Breast epithelium (tissue), 4 donors: Measurements from ENCODE around the gene NMUR2. TPM values are rescaled to one million over a fixed set of nuclear protein-coding genes. Genes with fewer than 3 reads are reported as not detected.

Experiments
- DNase-seq, 2 donors: peaks; one replicate each; pipeline ENCODE4 v3.0.0-alpha.2; 2019; ENCODE audit warnings: low spot score in 2 of 2
- H3K27ac ChIP-seq, 2 donors: fragments of 200-600 bp; sonication (generic) in 1 of 2; one replicate each; pipeline ENCODE4 v1.5.1; 2016 to 2019; ENCODE audit warnings: mild to moderate bottlenecking in 1 of 2
- H3K27me3 ChIP-seq, 2 donors: fragments of 200-600 bp; sonication (generic) in 1 of 2; one replicate each; pipeline versions ENCODE4 v1.5.1 to v1.6.0; 2017 to 2019; ENCODE audit warnings: control low read depth in 1 of 2, mild to moderate bottlenecking in 1 of 2
- H3K36me3 ChIP-seq: fragments of 200-600 bp; one replicate; pipeline ENCODE4 v1.5.1; 2019
- H3K4me1 ChIP-seq, 2 donors: fragments of 200-600 bp; sonication (generic); one replicate each; pipeline ENCODE4 v1.5.1; 2016 to 2019; ENCODE audit warnings: control low read depth in 1 of 2
- H3K4me3 ChIP-seq, 3 donors: fragments of 200-600 bp; sonication (generic); 1 replicate in 2 of 3; 2 replicates in 1 of 3; pipeline ENCODE4 v1.5.1; 2016 to 2019; ENCODE audit warnings: mild to moderate bottlenecking in 3 of 3, moderate library complexity in 2 of 3
- H3K9me3 ChIP-seq, 2 donors: fragments of 200-600 bp; sonication (generic) in 1 of 2; one replicate each; pipeline ENCODE4 v1.5.1; 2016 to 2019; ENCODE audit warnings: control low read depth in 1 of 2
- POLR2A ChIP-seq: fragments of 450-650 bp; IDR thresholded peaks from one replicate; pipeline ENCODE4 v1.6.1; 2016; ENCODE audit warnings: antibody characterized with exemption, mild to moderate bottlenecking, moderate library complexity
- POLR2AphosphoS5 ChIP-seq, 3 donors: sonication (generic); formaldehyde crosslinking; IDR thresholded peaks; one replicate each; pipeline ENCODE4 v1.6.1; 2017; ENCODE audit warnings: antibody characterized with exemption in 3 of 3
- intact Hi-C: fragments of 100-400 bp; cut with DNase I; formaldehyde crosslinking; loops from one replicate; pipeline ENCODE4 v1.15.1; 2023; ENCODE audit warnings: low total_unique reads
- total RNA-seq, 3 donors: library from RNA; depleted of rRNA; stranded (reverse); fragments of >200 nt; gene quantifications; one replicate each; pipeline ENCODE4 v1.1.0, GENCODE V29; 2016
- TF ChIP-seq, protein P1 (sequence below), 3 donors: fragments of 450-650 bp; IDR thresholded peaks; one replicate each; pipeline ENCODE4 v1.5.1; 2016 to 2017; ENCODE audit warnings: antibody characterized with exemption in 3 of 3, mild to moderate bottlenecking in 3 of 3, moderate library complexity in 3 of 3

The NMUR2 gene
- total RNA-seq, 3 donors from 2014 or later = 0.33 TPM; not detected in 2

DNA sequence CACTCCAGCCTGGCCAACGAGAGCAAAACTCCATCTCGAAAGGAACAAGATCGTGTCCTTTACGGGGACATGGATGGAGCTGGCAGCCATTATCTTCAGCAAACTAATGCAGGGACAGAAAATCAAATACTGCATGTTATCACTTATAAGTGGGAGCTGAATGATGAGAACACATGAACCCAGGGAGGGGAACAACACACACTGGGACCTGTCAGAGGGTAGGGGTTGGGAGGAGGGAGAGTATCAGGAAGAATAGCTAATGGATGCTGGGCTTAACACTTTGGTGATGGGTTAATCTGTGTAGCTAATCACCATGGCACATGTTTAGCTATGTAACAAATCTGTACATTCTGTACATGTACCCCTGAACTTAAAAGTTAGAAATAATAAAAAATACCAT is 40.9 kb downstream of the NMUR2 start:
- no peaks in the 10 kb centered on the region for H3K27me3 ChIP-seq
- H3K4me3 ChIP-seq = no peak overlapping the region
- H3K36me3 ChIP-seq = no peaks in the 10 kb centered on the region
- TF ChIP-seq, protein P1, sequence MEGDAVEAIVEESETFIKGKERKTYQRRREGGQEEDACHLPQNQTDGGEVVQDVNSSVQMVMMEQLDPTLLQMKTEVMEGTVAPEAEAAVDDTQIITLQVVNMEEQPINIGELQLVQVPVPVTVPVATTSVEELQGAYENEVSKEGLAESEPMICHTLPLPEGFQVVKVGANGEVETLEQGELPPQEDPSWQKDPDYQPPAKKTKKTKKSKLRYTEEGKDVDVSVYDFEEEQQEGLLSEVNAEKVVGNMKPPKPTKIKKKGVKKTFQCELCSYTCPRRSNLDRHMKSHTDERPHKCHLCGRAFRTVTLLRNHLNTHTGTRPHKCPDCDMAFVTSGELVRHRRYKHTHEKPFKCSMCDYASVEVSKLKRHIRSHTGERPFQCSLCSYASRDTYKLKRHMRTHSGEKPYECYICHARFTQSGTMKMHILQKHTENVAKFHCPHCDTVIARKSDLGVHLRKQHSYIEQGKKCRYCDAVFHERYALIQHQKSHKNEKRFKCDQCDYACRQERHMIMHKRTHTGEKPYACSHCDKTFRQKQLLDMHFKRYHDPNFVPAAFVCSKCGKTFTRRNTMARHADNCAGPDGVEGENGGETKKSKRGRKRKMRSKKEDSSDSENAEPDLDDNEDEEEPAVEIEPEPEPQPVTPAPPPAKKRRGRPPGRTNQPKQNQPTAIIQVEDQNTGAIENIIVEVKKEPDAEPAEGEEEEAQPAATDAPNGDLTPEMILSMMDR (IDR thresholded peaks at IDR 0.05) = no peak
- TF ChIP-seq POLR2A = no peak
- TF ChIP-seq POLR2AphosphoS5 (IDR thresholded peaks at IDR 0.05) = no peak
- H3K27ac ChIP-seq = no peak overlapping the region
- DNase-seq = no peak
- intact Hi-C loops = no loop called here
- no peaks in the 10 kb centered on the region for H3K4me1 ChIP-seq
- H3K9me3 ChIP-seq = no peaks in the 10 kb centered on the region

GRCh38 chr5:152358861-152359568 is 46.1 kb downstream of the NMUR2 start:
- intact Hi-C loops = no loop called here
- no peak for DNase-seq
- TF ChIP-seq POLR2A = no peak
- TF ChIP-seq POLR2AphosphoS5 (IDR thresholded peaks at IDR 0.05) = no peak
- TF ChIP-seq, protein P1 (IDR thresholded peaks at IDR 0.05) = no peak
- Histone ChIP-seq H3K4me3 (no peak overlapping the region), H3K27ac (no peak overlapping the region), H3K4me1 (no peaks in the 10 kb centered on the region), H3K9me3 (no peaks in the 10 kb centered on the region), H3K36me3 (no peaks in the 10 kb centered on the region), H3K27me3 (no peaks in the 10 kb centered on the region)

DNA sequence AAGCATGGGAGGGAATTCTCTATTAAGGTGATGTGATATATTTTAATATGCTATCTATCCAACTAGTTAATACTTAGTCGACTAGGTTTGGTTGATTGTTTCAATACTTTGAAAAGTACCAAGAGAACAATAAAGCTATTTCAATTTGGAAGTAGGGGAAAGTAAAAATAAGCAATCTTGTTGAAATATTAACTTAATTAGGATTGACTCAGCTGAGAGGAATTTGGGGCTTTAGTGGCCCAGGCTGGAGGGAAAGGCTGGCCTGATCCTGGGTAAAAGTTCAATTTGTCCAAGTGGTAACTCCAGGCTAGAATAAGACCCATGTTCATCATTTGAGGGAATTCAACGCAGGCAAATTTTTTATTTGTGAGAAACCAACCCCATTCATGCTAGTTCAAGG is 48.6 kb downstream of the NMUR2 start:
- no peak for DNase-seq
- Histone ChIP-seq H3K27ac (no peak overlapping the region), H3K4me3 (no peak overlapping the region), H3K27me3 (no peaks in the 10 kb centered on the region), H3K36me3 (no peaks in the 10 kb centered on the region), H3K9me3 (no peaks in the 10 kb centered on the region), H3K4me1 (no peaks in the 10 kb centered on the region)
- TF ChIP-seq POLR2A (no peak), POLR2AphosphoS5 (IDR thresholded peaks at IDR 0.05) (no peak)
- TF ChIP-seq, protein P1 (IDR thresholded peaks at IDR 0.05) = no peak
- intact Hi-C loops = no loop called here

GRCh38 chr5:152355061-152355460 is 50.0 kb downstream of the NMUR2 start:
- intact Hi-C loops = no loop called here
- H3K4me3 ChIP-seq = no peak overlapping the region
- no peaks in the 10 kb centered on the region for H3K9me3 ChIP-seq
- no peak overlapping the region for H3K27ac ChIP-seq
- TF ChIP-seq POLR2AphosphoS5 (IDR thresholded peaks at IDR 0.05) (no peak), POLR2A (no peak)
- TF ChIP-seq, protein P1 (IDR thresholded peaks at IDR 0.05) = no peak
- H3K36me3 ChIP-seq = no peaks in the 10 kb centered on the region
- H3K4me1 ChIP-seq = no peaks in the 10 kb centered on the region
- DNase-seq = no peak
- no peaks in the 10 kb centered on the region for H3K27me3 ChIP-seq

GRCh38 chr5:152353001-152353400 is 52.1 kb downstream of the NMUR2 start:
- Histone ChIP-seq H3K9me3 (no peaks in the 10 kb centered on the region), H3K27ac (no peak overlapping the region), H3K4me3 (no peak overlapping the region), H3K36me3 (no peaks in the 10 kb centered on the region), H3K27me3 (no peaks in the 10 kb centered on the region), H3K4me1 (no peaks in the 10 kb centered on the region)
- TF ChIP-seq POLR2AphosphoS5 (IDR thresholded peaks at IDR 0.05) = no peak
- no peak for TF ChIP-seq POLR2A
- TF ChIP-seq, protein P1 (IDR thresholded peaks at IDR 0.05) = no peak
- intact Hi-C loops = no loop called here
- DNase-seq = no peak
